AG10803 (cell line): ENCODE results near the gene GOLGA8K.
"Not testable (repeated sequence)": the region's sequence is repeated elsewhere in the genome, so short reads cannot be mapped to it uniquely, and the experiment has no call there.

Experiments
- DNase-seq: peaks from one replicate; pipeline ENCODE4 v3.0.0; 2010; ENCODE audit warnings: low read depth
- H3K4me3 ChIP-seq: 2 replicates; pipeline ENCODE4 v1.5.1; 2011; ENCODE audit warnings: mild to moderate bottlenecking, low read length, control low read depth

Gene GOLGA8K

GRCh38 chr15:32364944-32365343 is 38.1 kb downstream of the GOLGA8K start:
- not testable (repeated sequence) for H3K4me3 ChIP-seq, DNase-seq

GRCh38 chr15:32363449-32363848 is 39.6 kb downstream of the GOLGA8K start:
- not testable (repeated sequence) for H3K4me3 ChIP-seq, DNase-seq

- not testable (repeated sequence) for H3K4me3 ChIP-seq, DNase-seq
Measured at GRCh38 chr15:32361662-32362061, 41.4 kb downstream of the GOLGA8K start.

GRCh38 chr15:32358462-32358861 is 44.6 kb downstream of the GOLGA8K start:
- not testable (repeated sequence) for DNase-seq, H3K4me3 ChIP-seq

GRCh38 chr15:32356909-32357308 is 46.2 kb downstream of the GOLGA8K start:
- not testable (repeated sequence) for H3K4me3 ChIP-seq, DNase-seq

GRCh38 chr15:32352748-32353147 is 50.3 kb downstream of the GOLGA8K start:
- not testable (repeated sequence) for DNase-seq, H3K4me3 ChIP-seq

- H3K4me3 ChIP-seq, DNase-seq: not testable (repeated sequence)
Measured at GRCh38 chr15:32350563-32351220, 52.4 kb downstream of the GOLGA8K start.

GRCh38 chr15:32347037-32347436 is 56.1 kb downstream of the GOLGA8K start:
- not testable (repeated sequence) for H3K4me3 ChIP-seq, DNase-seq

GRCh38 chr15:32345978-32346547 is 57.0 kb downstream of the GOLGA8K start:
- H3K4me3 ChIP-seq, DNase-seq: not testable (repeated sequence)

- H3K4me3 ChIP-seq, DNase-seq: not testable (repeated sequence)
Measured at GRCh38 chr15:32343921-32344320, 59.2 kb downstream of the GOLGA8K start.
